IPS-NIHi11 (cell line): ENCODE results near the gene EFCAB6.

Source experiments
- DNase-seq: peaks from one replicate; pipeline ENCODE4 v3.0.0; 2012; ENCODE audit warnings: mixed read lengths, low spot score

EFCAB6 gene

GRCh38 chr22:43812149-43812842 is at the start of gene EFCAB6:
Gene EFCAB6 (minus strand): TSS chr22:43812305. CDS start chr22:43782318, 29,987 bp downstream.
- peak; percentile 93 for DNase-seq

- no peak for DNase-seq
Measured at GRCh38 chr22:43861529-43861928, 49.4 kb upstream of the EFCAB6 start.

- no peak for DNase-seq
Measured at GRCh38 chr22:43860831-43861230, 48.7 kb upstream of the EFCAB6 start.

- DNase-seq, result no peak
Measured at GRCh38 chr22:43860126-43860525, 48.0 kb upstream of the EFCAB6 start.

GRCh38 chr22:43859621-43860020 is 47.5 kb upstream of the EFCAB6 start:
- DNase-seq, result no peak

GRCh38 chr22:43859176-43859575 is 47.1 kb upstream of the EFCAB6 start:
- DNase-seq, result no peak

GRCh38 chr22:43858156-43858895 is 46.2 kb upstream of the EFCAB6 start:
- no peak for DNase-seq

GRCh38 chr22:43857367-43857766 is 45.3 kb upstream of the EFCAB6 start:
- no peak for DNase-seq

- DNase-seq, result no peak
Measured at GRCh38 chr22:43855431-43855830, 43.3 kb upstream of the EFCAB6 start.

GRCh38 chr22:43854786-43855271 is 42.7 kb upstream of the EFCAB6 start:
- DNase-seq, result no peak

- DNase-seq, result no peak
Measured at GRCh38 chr22:43854121-43854785, 42.1 kb upstream of the EFCAB6 start.

GRCh38 chr22:43853328-43853931 is 41.3 kb upstream of the EFCAB6 start:
- DNase-seq, result no peak

- no peak for DNase-seq
Measured at GRCh38 chr22:43852573-43853327, 40.6 kb upstream of the EFCAB6 start.

GRCh38 chr22:43851979-43852307 is 39.8 kb upstream of the EFCAB6 start:
- DNase-seq, result no peak

- DNase-seq, result no peak
Measured at GRCh38 chr22:43851058-43851978, 39.2 kb upstream of the EFCAB6 start.

- no peak for DNase-seq
Measured at GRCh38 chr22:43850529-43850928, 38.4 kb upstream of the EFCAB6 start.

GRCh38 chr22:43849731-43850130 is 37.6 kb upstream of the EFCAB6 start:
- no peak for DNase-seq

GRCh38 chr22:43848366-43849171 is 36.5 kb upstream of the EFCAB6 start:
- DNase-seq, result peak; percentile 70

GRCh38 chr22:43847376-43848289 is 35.5 kb upstream of the EFCAB6 start:
- DNase-seq, result no peak
